ENCODE results near the gene FBN1.

The FBN1 gene

DNA sequence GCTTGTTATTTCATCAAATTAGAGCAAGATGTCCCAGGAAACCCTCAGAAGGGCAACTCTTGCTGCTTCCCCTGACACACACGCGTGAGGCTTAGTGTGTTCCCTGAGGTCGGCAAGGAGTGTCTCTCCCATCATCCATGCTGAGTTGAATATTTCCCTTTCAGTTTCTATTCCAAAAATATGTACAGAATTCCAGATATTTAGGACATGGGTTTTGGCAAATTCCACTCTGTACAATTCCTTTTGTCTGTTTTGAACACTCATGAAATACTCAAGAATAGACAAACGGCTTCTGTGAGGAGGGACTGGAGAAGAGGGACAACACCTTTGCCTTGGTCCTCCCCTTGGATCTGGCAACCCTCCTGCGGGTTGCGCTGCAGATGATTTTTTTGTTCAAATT is 176.2 kb downstream of the FBN1 start:
- Histone ChIP-seq H3K27me3 (ENCODE audit: low read depth, low read length) (no peaks in the 10 kb centered on the region), H3K9me3 (ENCODE audit: insufficient read depth, low read length) (no peaks in the 10 kb centered on the region), H3K4me1 (ENCODE audit: low read length) (no peaks in the 10 kb centered on the region), H3K27ac (ENCODE audit: low read length) (no peak overlapping the region), H4K20me1 (ENCODE audit: insufficient read depth, low read length) (no peaks in the 10 kb centered on the region), H3K4me2 (ENCODE audit: low read length) (no peak overlapping the region), H3K36me3 (replicated peaks; ENCODE audit: low read depth, low read length) (no peaks in the 10 kb centered on the region), H3K9ac (ENCODE audit: low read length) (no peak overlapping the region), H3K79me2 (ENCODE audit: low read length) (no peaks in the 10 kb centered on the region), H2AFZ (ENCODE audit: low read depth, low read length) (no peak overlapping the region), H3K4me3 (ENCODE audit: low read length) (no peak overlapping the region)
- TF ChIP-seq, protein P1, sequence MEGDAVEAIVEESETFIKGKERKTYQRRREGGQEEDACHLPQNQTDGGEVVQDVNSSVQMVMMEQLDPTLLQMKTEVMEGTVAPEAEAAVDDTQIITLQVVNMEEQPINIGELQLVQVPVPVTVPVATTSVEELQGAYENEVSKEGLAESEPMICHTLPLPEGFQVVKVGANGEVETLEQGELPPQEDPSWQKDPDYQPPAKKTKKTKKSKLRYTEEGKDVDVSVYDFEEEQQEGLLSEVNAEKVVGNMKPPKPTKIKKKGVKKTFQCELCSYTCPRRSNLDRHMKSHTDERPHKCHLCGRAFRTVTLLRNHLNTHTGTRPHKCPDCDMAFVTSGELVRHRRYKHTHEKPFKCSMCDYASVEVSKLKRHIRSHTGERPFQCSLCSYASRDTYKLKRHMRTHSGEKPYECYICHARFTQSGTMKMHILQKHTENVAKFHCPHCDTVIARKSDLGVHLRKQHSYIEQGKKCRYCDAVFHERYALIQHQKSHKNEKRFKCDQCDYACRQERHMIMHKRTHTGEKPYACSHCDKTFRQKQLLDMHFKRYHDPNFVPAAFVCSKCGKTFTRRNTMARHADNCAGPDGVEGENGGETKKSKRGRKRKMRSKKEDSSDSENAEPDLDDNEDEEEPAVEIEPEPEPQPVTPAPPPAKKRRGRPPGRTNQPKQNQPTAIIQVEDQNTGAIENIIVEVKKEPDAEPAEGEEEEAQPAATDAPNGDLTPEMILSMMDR (IDR thresholded peaks at IDR 0.05; ENCODE audit: low read depth, low read length) = no peak
- TF ChIP-seq EZH2phosphoT487 (IDR thresholded peaks at IDR 0.05; ENCODE audit: low read depth) = no peak

DNA sequence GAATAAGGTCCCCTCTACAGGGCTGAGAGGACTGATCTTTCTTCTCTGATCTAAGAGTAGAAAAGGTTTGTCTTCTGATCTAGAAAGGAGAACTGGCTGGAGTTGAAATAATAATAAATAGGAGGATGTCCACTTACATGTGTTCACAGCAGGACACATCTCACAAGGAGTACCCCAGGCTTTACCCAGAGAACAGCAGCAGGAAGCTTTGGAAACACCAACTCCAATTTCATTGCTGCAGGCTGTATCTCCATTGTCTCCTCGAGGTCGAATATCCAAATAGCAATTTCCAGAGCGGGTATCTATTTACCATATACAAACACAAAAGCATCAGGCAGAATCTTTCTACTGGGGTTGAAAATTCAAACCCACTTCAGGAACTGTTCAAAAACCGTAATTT is 177.7 kb downstream of the FBN1 start:
- no peaks in the 10 kb centered on the region for H3K36me3 ChIP-seq (replicated peaks; ENCODE audit: low read depth, low read length)
- H4K20me1 ChIP-seq (ENCODE audit: insufficient read depth, low read length) = no peaks in the 10 kb centered on the region
- H3K79me2 ChIP-seq (ENCODE audit: low read length) = no peaks in the 10 kb centered on the region
- TF ChIP-seq EZH2phosphoT487 (IDR thresholded peaks at IDR 0.05; ENCODE audit: low read depth) = no peak
- TF ChIP-seq, protein P1 (IDR thresholded peaks at IDR 0.05; ENCODE audit: low read depth, low read length) = no peak
- H2AFZ ChIP-seq (ENCODE audit: low read depth, low read length) = no peak overlapping the region
- H3K9ac ChIP-seq (ENCODE audit: low read length) = no peak overlapping the region
- no peak overlapping the region for H3K4me2 ChIP-seq (ENCODE audit: low read length)
- H3K9me3 ChIP-seq (ENCODE audit: insufficient read depth, low read length) = no peaks in the 10 kb centered on the region
- no peak overlapping the region for H3K4me3 ChIP-seq (ENCODE audit: low read length)
- no peaks in the 10 kb centered on the region for H3K27me3 ChIP-seq (ENCODE audit: low read depth, low read length)
- H3K4me1 ChIP-seq (ENCODE audit: low read length) = no peaks in the 10 kb centered on the region
- no peak overlapping the region for H3K27ac ChIP-seq (ENCODE audit: low read length)

DNA sequence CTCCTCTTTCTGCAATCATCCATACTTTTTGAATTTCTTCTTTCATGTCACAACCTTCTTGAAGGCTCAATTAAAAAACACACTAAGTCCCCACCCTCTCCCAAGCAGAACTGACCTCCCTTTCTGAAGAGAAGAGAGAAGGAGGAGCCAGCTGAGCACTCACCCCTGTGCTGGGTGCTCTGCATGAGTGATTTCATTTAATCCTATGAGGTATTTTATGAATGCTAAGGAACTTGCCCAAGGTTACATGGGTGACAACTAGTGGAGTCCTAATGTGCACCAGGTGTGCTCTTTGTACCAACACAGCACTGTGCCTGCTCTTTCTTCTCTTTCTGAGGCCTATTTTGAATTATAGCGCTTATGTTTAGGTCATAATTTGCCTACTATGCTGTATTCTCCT is 178.7 kb downstream of the FBN1 start:
- no peaks in the 10 kb centered on the region for H3K79me2 ChIP-seq (ENCODE audit: low read length)
- no peak overlapping the region for H3K4me2 ChIP-seq (ENCODE audit: low read length)
- H3K27me3 ChIP-seq (ENCODE audit: low read depth, low read length) = no peaks in the 10 kb centered on the region
- no peaks in the 10 kb centered on the region for H3K4me1 ChIP-seq (ENCODE audit: low read length)
- H4K20me1 ChIP-seq (ENCODE audit: insufficient read depth, low read length) = no peaks in the 10 kb centered on the region
- H3K27ac ChIP-seq (ENCODE audit: low read length) = no peak overlapping the region
- no peak overlapping the region for H3K9ac ChIP-seq (ENCODE audit: low read length)
- no peak overlapping the region for H3K4me3 ChIP-seq (ENCODE audit: low read length)
- TF ChIP-seq, protein P1 (IDR thresholded peaks at IDR 0.05; ENCODE audit: low read depth, low read length) = no peak
- no peak for TF ChIP-seq EZH2phosphoT487 (IDR thresholded peaks at IDR 0.05; ENCODE audit: low read depth)
- H3K36me3 ChIP-seq (replicated peaks; ENCODE audit: low read depth, low read length) = no peaks in the 10 kb centered on the region
- H3K9me3 ChIP-seq (ENCODE audit: insufficient read depth, low read length) = no peaks in the 10 kb centered on the region
- H2AFZ ChIP-seq (ENCODE audit: low read depth, low read length) = no peak overlapping the region

DNA sequence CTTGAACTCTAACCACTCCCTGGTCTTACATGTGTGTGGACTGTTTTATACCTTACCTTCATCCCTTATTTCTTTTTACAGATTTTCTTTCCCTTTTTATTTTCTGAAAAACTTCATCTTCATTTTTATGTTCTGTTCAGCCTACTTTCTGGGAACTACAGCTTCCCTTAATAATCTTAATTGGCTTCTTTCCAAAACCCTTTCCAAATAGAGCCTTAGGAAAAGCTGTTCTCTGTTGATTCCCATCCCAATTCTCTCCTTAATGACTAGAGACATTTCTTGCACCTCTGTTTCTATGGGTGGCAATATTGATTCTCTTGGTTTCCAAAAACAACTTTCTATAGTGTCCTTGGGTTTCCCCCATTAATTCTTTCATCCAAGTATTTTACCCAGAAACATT is 179.4 kb downstream of the FBN1 start:
- Histone ChIP-seq H3K9ac (ENCODE audit: low read length) (no peak overlapping the region), H3K27me3 (ENCODE audit: low read depth, low read length) (no peaks in the 10 kb centered on the region), H3K36me3 (replicated peaks; ENCODE audit: low read depth, low read length) (no peaks in the 10 kb centered on the region), H3K4me3 (ENCODE audit: low read length) (no peak overlapping the region), H3K9me3 (ENCODE audit: insufficient read depth, low read length) (no peaks in the 10 kb centered on the region), H4K20me1 (ENCODE audit: insufficient read depth, low read length) (no peaks in the 10 kb centered on the region), H3K27ac (ENCODE audit: low read length) (no peak overlapping the region), H2AFZ (ENCODE audit: low read depth, low read length) (no peak overlapping the region), H3K4me2 (ENCODE audit: low read length) (no peak overlapping the region), H3K79me2 (ENCODE audit: low read length) (no peaks in the 10 kb centered on the region), H3K4me1 (ENCODE audit: low read length) (no peaks in the 10 kb centered on the region)
- TF ChIP-seq EZH2phosphoT487 (IDR thresholded peaks at IDR 0.05; ENCODE audit: low read depth) = no peak
- TF ChIP-seq, protein P1 (IDR thresholded peaks at IDR 0.05; ENCODE audit: low read depth, low read length) = no peak
